ENCODE data around the gene LZIC. TPM values are rescaled to one million over a fixed set of nuclear protein-coding genes. Genes with fewer than 3 reads are reported as not detected.
A peak's percentile ranks its signal among the peaks of the same experiment; 100 is the strongest.

Gene LZIC
- total and polyA plus RNA-seq, 2 of the 13 experiments (the other 11 are each of a cell fraction or from before 2014, with no cell fraction given), result 25.2 to 71.8 TPM

DNA sequence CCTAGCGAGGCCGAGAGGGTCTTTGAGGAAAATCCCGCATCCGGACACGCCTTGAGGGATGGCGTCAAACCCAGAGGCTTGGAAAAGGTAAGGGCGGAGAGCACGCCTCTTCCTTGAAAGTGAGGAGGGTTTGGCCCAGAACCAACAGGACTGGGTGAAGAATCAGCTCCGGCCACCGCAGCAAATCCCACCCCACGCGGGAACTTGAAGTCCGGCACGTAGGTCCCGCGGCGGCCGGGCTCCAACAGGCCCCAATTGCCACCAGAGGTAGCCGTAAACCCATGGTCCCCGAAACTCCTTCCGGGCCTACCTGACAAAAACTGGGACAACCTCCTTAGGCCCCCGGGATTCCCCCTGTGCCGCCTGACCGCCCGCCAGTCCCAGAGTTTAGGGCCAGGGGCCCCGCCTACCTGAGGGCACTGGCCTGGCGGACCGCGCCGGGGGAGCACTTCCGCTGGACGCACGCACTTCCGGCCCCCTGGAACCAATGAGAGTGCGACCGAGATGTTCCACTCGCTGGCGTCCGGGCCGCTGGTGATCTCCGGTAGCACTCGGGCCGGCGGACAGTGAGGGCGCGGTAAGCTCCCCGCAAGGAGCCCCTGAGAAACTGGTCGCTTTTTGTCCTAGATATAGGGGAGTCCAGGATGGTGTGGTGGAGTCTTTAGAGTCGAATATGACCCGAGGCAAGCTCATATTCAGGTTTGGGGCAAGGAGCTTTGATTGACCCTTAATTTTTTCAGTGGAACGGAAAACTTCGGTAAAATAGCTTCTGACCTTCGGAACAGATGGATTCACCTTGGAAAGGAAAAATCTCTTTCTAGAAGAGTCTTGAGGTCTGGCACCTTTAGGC lies at the start of gene LZIC, which contains the start of gene NMNAT1 (continued):
- TF ChIP-seq PLSCR1 (CRISPR knock-in tag; IDR thresholded peaks at IDR 0.05; ENCODE audit: borderline replicate concordance) (no peak), TP53 (CRISPR knock-in tag; conservative IDR thresholded peaks at IDR 0.05) (peak; percentile 71; the same call in 1 of the 2 replicates), ZNF337 (CRISPR knock-in tag; IDR thresholded peaks at IDR 0.05; ENCODE audit: borderline replicate concordance, low read depth) (no peak), EP300 (IDR thresholded peaks at IDR 0.05; ENCODE audit: low read depth in 2 of 2, low read length in 2 of 2) (peak; percentile 49 to 57; a peak in 2 of 4 replicates), EP300 (CRISPR knock-in tag; IDR thresholded peaks at IDR 0.05; ENCODE audit: borderline replicate concordance) (no peak; the same call in 1 of the 2 replicates), CBX2 (IDR thresholded peaks at IDR 0.05; ENCODE audit: low read depth, low read length) (no peak), CBX2 (CRISPR knock-in tag; IDR thresholded peaks at IDR 0.05; ENCODE audit: low read depth) (0 out of 2 replicates have a peak, but pooled peaks have one; percentile 16), MTF2 (CRISPR knock-in tag; IDR thresholded peaks at IDR 0.05; ENCODE audit: borderline replicate concordance) (peak; percentile 57; the same call in 1 of the 2 replicates), ZNF124 (CRISPR knock-in tag; IDR thresholded peaks at IDR 0.05) (no peak; the same call in 1 of the 2 replicates), SMARCE1 (IDR thresholded peaks at IDR 0.05; ENCODE audit: borderline replicate concordance) (no peak), MZF1 (CRISPR knock-in tag; IDR thresholded peaks at IDR 0.05; ENCODE audit: borderline replicate concordance) (no peak), GABPA (IDR thresholded peaks at IDR 0.05; ENCODE audit: low read depth, low read length) (peak; percentile 95), GABPA (CRISPR knock-in tag; IDR thresholded peaks at IDR 0.05; ENCODE audit: low read depth) (peak; percentile 99), CAMTA2 (CRISPR knock-in tag; IDR thresholded peaks at IDR 0.05; ENCODE audit: borderline replicate concordance) (0 out of 2 replicates have a peak, but pooled peaks have one; percentile 38), ZNF670 (CRISPR knock-in tag; IDR thresholded peaks at IDR 0.05; ENCODE audit: borderline replicate concordance) (0 out of 2 replicates have a peak, but pooled peaks have one; percentile 54), ZNF263 (CRISPR knock-in tag; IDR thresholded peaks at IDR 0.05) (peak; percentile 82), ARNT (IDR thresholded peaks at IDR 0.05) (no peak), HIVEP1 (CRISPR knock-in tag; IDR thresholded peaks at IDR 0.05) (peak; percentile 80), IRF2 (CRISPR knock-in tag; IDR thresholded peaks at IDR 0.05) (peak; percentile 81; the same call in 1 of the 2 replicates), THYN1 (CRISPR knock-in tag; IDR thresholded peaks at IDR 0.05; ENCODE audit: borderline replicate concordance, low read depth) (0 out of 2 replicates have a peak, but pooled peaks have one; percentile 30), ZNF326 (CRISPR knock-in tag; IDR thresholded peaks at IDR 0.05; ENCODE audit: borderline replicate concordance) (no peak)
- TF ChIP-seq, protein P1, sequence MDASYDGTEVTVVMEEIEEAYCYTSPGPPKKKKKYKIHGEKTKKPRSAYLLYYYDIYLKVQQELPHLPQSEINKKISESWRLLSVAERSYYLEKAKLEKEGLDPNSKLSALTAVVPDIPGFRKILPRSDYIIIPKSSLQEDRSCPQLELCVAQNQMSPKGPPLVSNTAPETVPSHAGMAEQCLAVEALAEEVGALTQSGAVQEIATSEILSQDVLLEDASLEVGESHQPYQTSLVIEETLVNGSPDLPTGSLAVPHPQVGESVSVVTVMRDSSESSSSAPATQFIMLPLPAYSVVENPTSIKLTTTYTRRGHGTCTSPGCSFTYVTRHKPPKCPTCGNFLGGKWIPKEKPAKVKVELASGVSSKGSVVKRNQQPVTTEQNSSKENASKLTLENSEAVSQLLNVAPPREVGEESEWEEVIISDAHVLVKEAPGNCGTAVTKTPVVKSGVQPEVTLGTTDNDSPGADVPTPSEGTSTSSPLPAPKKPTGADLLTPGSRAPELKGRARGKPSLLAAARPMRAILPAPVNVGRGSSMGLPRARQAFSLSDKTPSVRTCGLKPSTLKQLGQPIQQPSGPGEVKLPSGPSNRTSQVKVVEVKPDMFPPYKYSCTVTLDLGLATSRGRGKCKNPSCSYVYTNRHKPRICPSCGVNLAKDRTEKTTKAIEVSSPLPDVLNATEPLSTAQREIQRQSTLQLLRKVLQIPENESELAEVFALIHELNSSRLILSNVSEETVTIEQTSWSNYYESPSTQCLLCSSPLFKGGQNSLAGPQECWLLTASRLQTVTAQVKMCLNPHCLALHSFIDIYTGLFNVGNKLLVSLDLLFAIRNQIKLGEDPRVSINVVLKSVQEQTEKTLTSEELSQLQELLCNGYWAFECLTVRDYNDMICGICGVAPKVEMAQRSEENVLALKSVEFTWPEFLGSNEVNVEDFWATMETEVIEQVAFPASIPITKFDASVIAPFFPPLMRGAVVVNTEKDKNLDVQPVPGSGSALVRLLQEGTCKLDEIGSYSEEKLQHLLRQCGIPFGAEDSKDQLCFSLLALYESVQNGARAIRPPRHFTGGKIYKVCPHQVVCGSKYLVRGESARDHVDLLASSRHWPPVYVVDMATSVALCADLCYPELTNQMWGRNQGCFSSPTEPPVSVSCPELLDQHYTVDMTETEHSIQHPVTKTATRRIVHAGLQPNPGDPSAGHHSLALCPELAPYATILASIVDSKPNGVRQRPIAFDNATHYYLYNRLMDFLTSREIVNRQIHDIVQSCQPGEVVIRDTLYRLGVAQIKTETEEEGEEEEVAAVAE (CRISPR knock-in tag; IDR thresholded peaks at IDR 0.05; ENCODE audit: borderline replicate concordance), result peak; percentile 80; the same call in 1 of the 2 replicates
- TF ChIP-seq, protein P2, sequence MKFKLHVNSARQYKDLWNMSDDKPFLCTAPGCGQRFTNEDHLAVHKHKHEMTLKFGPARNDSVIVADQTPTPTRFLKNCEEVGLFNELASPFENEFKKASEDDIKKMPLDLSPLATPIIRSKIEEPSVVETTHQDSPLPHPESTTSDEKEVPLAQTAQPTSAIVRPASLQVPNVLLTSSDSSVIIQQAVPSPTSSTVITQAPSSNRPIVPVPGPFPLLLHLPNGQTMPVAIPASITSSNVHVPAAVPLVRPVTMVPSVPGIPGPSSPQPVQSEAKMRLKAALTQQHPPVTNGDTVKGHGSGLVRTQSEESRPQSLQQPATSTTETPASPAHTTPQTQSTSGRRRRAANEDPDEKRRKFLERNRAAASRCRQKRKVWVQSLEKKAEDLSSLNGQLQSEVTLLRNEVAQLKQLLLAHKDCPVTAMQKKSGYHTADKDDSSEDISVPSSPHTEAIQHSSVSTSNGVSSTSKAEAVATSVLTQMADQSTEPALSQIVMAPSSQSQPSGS (CRISPR knock-in tag; IDR thresholded peaks at IDR 0.05), result peak; percentile 78; the same call in 1 of the 2 replicates
